ENCODE results near the gene COPS3.
"Not testable (repeated sequence)": the region's sequence is repeated elsewhere in the genome, so short reads cannot be mapped to it uniquely, and the experiment has no call there.

Gene COPS3

DNA sequence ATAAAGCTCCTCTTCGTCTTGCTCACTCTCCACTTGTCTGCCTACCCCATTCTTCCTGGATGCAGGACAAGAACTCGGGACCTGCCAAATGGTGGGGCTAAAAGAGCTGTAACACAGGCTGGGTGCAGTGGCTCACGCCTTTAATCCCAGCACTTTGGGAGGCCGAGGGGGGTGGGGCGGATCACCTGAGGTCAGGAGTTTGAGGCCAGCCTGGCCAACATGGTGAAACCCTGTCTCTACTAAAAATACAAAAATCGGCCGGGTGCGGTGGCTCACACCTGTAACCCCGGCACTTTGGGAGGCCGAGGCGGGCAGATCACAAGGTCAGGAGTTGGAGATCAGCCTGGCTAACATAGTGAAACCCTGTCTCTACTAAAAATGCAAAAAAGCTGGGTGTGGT is 20.6 kb upstream of the COPS3 start:
- DNase-seq: not testable (repeated sequence)

DNA sequence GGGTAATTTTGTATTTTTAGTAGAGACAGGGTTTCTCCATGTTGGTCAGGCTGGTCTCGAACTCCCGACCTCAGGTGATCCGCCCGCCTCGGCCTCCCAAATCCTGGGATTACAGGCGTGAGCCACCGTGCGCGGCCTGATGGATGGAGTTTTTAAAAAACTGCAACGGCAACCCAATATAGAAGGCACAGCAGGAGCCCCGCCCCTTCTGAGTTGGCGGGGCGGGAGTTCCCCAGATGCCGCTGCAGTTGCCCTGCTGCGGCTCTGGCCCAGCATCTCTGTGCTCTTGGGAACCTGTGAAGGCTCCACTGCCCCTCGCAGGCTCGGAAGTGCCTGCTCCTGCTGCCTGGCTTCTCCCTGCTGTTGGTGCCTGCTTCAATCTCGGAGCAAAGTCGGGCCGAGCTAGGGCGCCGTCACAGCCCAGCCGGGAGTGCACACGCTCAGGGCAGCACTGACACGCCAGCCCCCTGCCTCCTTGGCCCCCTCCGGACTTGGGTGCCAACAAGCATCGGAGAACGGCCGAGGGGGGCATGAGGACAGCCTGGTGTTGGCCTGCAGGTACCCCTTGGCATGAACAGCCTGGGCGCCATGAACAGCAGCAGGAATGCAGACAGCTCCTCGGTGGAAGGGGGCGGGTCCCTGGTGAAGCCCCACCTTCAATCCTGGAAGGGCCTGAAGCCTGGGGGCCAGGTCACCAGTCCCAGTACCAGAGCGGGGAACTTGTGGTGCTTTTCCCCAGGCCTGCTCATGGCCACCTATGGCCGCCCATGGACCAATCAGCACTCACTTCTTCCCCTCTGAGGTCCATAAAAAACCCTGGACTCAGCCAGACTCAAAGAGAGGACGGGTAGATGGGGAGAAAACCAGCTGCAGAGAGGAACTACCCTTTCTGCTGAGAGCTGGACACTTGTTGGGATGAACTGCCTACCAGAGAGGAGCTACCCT is 19.9 kb upstream of the COPS3 start:
- peak; percentile 64 for DNase-seq

DNA sequence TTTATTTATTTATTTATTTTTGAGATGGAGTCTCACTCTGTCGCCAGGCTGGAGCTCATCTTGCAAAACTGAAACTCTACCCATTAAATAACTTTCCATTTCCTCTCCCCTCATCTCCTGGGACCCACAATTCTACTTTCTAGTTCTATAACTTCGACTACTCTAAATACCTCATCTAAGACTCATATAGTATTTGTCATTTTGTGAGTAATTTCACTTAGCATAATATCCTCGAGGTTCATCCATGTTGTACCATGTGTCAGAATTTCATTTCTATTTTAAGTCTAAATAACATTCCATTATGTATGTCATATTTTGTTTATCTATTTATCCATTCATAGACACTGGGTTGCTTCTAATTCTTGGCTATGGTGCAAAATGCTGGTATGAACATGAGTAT is 17.1 kb upstream of the COPS3 start:
- no peak for DNase-seq

DNA sequence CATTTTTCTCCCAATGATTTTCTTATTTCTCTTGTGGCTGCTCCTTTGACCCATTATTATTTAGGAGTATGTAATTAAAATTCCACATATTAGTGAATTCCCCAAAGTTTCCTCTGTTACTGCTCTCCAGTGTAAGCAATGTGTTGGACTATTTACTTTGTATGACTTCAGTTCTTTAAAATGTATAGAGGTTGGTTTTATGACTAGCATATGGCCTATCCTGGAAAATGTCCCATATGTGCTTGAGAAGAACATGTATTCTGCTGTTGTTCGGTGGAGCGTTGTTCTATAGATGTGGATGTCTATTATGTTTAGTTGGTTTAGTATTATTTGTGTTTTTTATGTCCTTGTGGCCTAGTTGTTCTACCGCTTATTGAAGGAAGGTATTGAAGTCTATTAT is 16.2 kb upstream of the COPS3 start:
- no peak for DNase-seq

DNA sequence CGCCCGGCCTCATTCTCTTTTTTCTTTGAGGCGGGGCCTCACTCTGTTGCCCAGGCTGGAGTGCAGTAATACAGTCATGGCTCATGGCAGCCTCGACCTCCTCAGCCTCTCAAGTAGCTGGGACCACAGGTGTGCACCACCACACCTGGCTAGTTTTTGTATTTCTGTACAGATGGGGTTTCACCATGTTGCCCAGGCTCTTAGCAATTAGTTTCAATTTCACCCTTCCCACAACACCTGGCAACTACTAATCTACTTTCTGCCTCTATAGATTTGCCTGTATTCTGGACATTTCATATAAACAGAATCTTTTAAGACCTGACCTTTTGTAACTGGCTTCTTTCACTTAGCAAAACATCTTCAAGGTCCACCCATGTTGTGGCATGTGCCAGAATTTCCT is 14.1 kb upstream of the COPS3 start:
- no peak for DNase-seq

DNA sequence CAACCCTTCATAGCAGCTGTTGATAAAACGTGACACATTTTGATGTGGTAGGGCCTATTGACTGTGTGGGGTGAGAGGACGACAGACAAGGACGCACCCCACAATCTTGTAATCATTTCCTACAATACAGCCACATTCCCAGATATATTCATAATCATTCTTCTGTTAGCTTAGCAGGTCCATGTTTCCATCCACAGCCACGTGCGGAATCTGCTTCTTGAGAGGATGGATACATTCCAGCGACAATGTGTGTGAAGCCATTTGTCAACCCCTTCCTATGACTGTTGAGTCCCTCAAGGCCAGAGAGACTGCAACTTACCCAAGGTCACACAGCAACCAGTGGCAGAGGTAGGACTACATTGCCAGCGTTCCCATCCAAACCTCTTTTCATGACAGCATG is 8.7 kb upstream of the COPS3 start:
- no peak for DNase-seq

DNA sequence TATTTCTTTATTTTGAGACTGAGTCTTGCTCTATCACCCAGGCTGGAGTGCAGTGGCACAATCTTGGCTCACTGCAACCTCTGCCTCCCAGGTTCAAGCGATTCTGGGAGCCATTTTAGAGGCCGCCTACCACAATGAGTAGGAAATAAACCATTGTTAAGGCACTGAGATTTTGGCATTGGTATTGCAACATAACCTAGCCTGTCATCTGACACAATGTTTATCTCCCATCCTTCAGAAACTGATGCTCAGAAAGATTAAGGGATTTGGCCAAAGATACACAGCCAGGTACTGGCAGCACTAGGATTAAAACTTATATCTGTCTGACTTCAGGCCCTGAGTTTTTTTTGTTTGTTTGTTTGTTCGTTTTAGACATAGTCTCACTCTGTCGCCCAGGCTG is 8.0 kb upstream of the COPS3 start:
- no peak for DNase-seq

DNA sequence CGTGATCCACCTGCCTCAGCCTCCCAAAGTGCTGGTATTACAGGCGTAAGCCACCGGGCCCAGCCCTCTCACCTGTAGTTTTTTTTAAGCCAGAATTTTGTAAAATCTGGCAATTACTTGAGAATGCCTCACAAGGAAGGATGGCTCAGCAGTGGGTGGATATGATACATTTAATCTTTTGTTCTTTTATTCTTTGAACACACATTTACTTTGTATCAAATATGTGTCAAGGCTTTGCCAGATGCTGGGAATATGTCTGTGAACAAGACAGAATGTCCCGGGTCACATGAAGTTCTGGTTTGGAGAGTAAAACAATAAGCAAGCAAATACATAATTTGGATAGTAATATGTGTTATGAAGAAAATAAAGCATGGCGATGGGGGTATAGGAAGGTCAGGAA is 4.9 kb upstream of the COPS3 start:
- DNase-seq: no peak

DNA sequence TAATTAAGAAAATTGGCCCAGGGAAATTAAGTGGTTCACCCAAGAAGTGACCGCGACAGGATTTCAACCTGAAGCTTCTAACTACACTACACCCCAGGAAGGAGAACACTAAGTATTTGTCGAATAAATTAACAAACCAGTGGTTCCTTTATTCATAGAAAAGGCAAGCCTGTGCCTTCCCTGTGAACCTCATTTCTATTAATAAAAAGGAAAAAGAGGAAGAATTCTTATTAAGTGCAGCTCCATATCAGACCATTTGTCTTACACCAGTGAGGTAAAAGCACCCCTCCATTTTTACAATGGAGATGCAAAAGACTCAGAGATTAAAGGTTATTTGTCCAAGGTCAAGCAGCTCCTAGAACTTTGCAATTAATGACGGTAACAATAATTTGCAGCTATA is 1.7 kb downstream of the COPS3 start:
- no peak for DNase-seq

DNA sequence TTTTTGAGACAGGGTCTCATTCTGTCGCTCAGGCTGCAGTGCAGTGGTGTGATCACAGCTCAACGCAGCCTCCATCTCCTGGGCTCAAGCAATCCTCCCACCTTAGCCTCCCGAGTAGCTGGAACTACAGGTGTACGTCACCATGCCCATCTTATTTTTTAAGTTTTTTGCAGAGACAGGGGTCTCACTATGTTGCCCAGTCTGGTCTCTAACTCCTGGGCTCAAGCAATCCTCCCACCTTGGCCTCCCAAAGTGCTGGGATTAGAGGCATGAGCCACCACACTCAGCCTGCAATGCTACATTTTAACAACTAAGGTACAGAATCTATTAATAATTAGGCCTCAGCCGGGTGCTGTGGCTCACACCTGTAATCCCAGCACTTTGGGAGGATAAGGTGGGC is 3.6 kb downstream of the COPS3 start:
- not testable (repeated sequence) for DNase-seq

DNA sequence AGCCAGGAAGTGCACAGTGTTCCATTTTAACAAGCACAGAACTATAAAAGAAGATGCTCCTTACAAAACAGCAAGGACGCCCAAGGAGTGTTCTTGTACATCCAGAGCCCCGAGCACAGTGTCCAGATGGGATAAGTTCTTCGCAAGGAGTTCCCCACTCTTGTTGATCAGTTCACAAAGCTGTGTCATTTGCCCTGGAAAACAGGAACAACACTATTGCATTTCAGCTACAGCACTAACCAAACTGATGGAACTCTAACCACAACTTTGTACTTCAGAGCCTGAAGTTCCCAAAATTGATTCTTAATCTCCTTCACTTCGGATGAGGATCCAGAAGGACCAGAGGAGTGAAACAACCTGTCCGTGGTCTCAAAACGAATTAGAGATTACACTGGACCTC is 5.1 kb downstream of the COPS3 start:
- DNase-seq: no peak

DNA sequence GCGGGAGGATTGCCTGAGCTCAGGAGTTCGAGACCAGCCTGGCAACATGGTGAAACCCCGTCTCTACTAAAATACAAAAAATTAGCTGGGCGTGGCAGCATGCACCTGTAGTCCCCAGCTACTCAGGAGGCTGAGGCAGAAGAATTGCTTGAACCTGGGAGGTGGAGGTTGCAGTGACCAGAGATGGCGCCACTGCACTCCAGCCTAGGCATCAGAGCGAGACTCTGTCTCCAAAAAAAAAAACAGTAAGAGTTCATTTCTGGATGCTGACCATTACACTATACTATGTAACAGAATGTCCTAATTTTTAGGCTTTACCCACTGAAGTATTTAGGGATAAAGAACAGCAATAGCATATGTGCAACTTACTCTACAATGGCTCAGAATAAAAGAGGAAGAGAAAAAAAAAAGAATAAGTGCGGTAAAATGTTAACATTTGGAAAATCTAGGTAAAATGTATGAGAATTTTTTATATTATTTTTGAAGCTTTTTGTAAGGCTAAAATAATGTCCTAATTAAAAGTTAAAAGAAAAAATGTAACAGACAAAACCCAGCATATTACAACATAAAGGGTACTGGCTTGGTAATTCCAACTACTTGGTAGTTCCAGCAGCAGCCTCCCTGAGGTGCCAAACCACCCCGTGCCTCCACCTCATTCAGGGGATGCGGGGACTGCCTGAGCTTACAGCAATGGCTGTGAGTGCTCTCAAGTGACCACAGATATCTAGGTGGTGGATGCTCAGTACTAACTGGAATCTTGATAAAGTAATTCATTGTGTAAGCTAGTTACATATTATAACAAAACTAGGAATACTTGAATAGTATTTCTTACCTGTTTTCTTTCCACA is 10.9 kb downstream of the COPS3 start:
- no peak for DNase-seq

DNA sequence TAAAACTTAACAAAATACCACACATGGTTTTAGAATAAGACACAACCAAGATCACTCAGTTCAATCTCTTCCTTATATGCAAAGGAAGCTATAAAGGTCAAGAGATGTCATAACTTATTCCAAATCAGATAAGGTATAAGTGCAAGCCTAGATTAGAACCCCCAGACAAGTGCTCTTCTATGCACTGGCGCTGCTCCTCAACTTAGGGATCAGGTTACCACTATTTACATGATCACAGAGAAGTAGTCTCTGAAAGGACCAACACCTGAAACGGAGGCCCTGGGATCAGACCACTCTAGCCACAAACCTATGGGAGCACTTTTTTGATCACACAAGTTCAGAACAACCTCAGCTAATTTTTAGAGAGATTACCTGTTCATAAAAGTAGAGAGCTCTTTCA is 16.6 kb downstream of the COPS3 start:
- no peak for DNase-seq

DNA sequence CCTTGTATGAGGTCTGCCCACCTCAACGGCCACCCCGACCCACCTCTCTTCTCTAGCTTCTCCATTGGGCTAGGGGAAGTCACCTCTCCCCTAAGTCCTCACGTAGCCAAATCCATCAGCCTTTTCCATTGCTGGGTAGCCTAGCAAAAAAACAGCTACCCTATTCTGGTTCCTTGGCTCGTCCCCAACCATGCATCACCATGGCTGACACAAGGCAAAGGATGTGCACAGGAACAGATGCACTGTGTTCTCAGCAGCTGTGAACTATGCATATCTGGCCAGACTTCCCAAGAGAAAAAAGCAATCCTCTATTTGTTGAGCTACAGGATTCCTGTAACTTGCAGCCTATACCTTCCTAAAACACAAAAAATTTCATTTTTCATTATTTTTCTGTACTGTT is 22.0 kb downstream of the COPS3 start:
- DNase-seq: no peak

DNA sequence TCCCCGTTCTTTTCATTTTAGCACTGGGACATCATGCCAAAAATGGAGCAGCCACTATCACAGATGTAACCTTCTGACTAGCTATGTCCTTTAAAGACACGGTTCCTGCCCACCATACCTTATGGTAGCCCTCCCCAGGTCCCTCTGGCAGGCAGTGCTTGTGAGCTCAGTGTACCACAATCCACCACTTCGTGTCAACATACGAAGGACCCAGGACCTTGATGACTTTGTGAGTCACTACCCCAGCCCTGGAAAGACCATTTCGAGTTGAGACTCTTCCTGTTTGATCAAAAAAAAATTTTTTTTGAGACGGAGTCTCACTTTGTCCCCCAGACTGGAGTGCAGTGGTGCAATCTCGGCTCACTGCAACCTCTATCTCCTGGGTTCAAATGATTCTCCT is 23.0 kb downstream of the COPS3 start:
- DNase-seq: no peak

DNA sequence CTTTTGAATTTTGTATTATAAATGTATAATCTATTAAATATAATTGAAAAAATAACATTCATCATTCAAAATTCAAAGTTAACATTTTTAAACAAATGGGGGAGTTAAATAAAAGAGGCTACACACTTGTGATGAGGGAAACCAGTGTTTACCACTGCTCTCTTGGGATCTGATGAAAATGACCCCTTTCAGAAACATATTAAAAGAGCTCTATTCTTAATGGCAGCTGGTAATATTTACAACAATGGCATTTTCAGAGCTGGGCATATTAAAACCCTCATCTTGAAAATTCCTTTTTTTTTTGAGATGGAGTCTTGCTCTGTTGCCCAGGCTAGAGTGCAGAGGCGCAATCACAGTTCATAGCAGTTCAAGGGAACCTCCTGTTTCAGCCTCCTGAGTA is 24.7 kb downstream of the COPS3 start:
- no peak for DNase-seq

DNA sequence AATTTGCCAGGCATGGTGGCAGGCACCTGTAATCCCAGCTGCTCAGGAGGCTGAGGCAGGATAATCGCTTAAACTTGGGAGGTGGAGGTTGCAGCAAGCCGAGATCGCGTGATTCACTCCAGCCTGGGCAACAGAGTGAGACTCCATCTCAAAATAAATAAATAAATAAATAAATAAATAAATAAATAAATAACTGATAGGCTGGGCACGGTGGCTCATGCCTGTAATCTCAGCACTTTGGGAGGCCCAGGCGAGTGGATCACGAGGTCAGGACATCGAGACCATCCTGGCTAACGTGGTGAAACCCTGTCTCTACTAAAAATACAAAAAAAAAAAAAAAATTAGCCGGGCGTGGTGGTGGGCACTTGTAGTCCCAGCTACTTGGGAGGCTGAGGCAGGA is 25.4 kb downstream of the COPS3 start:
- DNase-seq: not testable (repeated sequence)

DNA sequence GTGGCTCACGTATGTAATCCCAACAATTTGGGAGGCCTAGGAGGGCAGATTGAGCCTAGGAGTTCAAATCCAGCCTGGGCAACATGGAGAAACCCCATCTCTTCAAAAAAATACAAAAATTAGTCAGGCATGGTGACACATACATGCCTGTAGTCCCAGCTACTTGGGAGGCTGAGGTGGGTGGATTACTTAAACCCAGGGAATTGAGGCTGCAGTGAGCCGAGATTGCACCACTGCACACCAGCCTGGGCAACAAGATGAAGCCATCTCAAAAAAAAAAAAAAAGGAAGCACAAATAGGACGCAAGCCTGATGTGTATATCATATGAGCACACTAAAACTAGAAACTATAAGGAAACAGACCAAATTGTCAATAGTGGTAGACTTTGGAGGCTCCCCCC is 27.0 kb downstream of the COPS3 start:
- no peak for DNase-seq

DNA sequence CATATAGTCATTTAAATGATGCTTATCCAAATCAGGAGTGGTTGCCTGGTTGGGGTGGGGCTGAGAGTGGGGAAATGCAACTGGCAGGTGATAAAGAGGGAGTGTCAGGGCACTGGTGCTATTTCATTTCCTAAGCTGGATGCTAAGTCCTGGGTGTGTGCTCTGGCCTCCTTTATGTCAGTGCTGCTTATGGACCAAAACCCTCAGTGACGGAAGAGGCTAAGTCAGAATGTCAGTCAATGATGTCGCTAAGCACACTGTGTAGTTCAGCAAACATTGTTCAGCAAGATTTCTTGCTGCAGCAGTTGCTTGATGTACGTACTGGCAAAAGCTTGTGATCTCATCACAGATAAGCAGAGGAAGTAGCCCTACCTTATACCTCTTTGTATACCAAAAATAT is 27.6 kb downstream of the COPS3 start:
- DNase-seq: no peak

DNA sequence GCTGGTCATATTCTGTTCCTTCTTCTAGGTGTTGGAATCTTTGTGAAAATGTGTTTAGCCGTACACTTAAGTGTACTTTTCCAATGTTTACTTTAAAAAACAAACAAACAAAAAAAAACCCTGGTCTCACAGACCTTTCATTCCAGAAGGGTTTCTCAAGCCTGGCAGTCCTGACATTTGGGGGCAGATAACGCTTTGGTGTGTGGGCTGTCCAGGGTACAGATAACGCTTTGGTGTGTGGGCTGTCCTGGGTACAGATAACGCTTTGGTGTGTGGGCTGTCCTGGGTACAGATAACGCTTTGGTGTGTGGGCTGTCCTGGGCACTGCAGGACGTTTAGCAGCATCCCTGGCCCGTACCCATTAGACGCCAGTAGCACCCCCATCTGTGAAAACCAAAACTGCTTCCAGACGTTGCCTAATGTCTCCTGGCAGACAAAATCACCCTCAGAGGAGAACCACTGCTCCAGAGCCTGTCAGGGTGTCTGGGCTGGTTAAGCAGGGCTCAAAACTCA is 28.8 kb downstream of the COPS3 start:
- DNase-seq: no peak

DNA sequence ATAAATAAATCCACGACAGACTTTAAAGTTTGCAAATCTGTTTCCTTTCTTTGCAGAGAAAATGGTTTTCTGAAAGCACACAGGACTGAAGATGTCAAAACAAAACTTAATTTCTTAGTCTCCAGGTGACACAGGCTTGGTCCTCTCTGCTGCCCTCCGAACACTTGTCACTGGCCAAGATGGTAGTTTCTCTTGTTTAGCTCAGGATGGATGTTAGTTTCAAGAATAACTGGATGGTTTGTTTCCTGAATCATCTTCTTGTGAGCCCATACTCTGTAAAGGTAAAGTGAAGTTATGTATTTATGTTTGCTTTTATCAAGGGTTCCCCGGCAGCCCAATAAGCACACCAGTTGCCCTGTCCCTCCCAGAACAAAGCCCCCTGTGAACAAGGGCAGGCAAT is 34.2 kb downstream of the COPS3 start:
- DNase-seq: no peak

DNA sequence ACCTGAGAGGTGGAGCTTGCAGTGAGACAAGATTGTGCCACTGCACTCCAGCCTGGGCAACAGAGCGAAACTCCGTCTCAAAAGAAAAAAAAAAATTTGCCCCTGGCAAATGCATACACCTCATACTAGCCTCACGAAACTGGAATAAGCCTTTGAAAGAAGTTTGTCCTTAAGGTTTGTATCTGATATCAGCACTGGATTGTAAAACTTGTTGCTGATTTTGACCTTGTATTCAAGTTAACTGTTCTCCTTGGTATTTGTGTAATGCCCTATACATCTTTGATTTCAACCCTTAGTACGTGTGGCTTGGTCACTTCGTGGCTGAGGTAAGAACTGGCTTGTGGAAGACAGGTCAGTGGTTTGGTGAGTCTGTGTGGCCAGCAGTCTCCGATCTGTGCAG is 37.9 kb downstream of the COPS3 start:
- no peak for DNase-seq

DNA sequence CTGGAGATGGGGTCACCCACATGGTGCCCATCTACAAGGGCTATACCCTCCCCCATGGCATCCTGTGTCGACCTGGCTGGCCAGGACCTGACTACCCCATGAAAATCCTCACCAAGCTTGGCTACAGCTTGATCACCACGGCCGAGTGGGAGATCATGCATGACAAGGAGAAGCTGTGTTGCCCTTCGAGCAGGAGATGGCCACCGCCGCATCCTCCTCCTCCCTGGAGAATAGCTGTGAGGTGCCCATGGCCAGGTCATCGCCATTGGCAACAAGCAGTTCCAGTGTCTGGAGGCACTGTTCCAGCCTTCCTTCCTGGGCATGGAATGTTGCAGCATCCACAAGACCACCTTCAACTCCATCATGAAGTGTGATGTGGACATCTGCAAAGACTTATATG is 38.8 kb downstream of the COPS3 start:
- DNase-seq: no peak

DNA sequence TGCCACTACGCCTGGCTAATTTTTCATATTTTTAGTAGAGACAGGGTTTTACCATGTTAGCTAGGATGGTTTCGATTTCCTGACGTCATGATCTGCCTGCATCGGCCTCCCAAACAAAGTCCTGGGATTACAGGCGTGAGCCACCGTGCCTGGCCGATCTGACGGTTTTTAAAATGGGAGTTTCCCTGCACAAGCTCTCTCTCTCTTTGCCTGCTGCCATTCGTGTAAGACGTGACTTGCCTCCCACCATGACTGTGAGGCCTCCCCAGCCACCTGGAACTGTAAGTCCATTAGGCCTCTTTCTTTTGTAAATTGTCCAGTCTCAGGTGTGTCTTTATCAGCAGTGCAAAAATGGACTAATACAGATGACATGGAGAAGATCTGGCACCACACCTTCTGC is 39.4 kb downstream of the COPS3 start:
- DNase-seq: no peak

All from activated CD8-positive, alpha-beta memory T cell treated with anti-CD3 and anti-CD28 coated beads, Interleukin-2, amount 50 U/mL, for 4 hours (primary cell).